Neural progenitor cell (in vitro differentiated cells): ENCODE data around the gene RBM19.

Source experiments
- CTCF ChIP-seq: fragments of 200-600 bp; sonication (generic); IDR thresholded peaks from 2 replicates; pipeline ENCODE4 v1.5.1; 2017; ENCODE audit warnings: antibody characterized with exemption, mild to moderate bottlenecking
- EZH2 ChIP-seq: fragments of 200-600 bp; sonication (generic); IDR thresholded peaks from 2 replicates; pipeline ENCODE4 v1.6.1; 2017; ENCODE audit warnings: antibody characterized with exemption, mild to moderate bottlenecking, moderate library complexity

GRCh38 chr12:113923251-113923650 is 42.9 kb downstream of the RBM19 start:
- TF ChIP-seq CTCF (no peak), EZH2 (no peak)
